Measurements from ENCODE around the gene TPRKB. TPM values are rescaled to one million over a fixed set of nuclear protein-coding genes. Genes with fewer than 3 reads are reported as not detected.
"Not testable (repeated sequence)": the region's sequence is repeated elsewhere in the genome, so short reads cannot be mapped to it uniquely, and the experiment has no call there.

TPRKB gene
- total and polyA plus RNA-seq, 3 experiments from 2014 or later = 38.4 to 69.0 (median 38.6) TPM

DNA sequence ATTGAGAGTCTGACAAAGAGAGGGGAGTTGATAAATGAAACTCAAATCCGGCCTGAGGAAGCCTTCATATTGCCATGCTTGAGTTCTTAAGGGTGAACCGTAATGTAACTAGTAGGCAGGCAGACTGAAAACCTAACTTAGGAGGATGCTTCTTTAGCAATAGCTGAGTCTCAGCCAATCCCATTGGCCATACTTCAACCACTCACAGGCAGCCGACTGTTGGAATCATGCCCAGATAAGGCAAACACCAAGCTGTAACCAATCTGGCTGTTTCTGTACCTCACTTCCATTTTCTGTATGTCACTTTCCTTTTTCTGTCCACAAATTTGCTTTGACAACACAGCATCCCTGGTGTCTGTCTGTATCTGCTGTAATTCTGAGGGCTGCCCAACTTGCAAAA is 39.5 kb downstream of the TPRKB start:
- H3K27ac ChIP-seq (ENCODE audit: low read depth, low read length) = no peak overlapping the region
- H3K9me3 ChIP-seq (ENCODE audit: low read length) = no peaks in the 10 kb centered on the region
- Mint-ChIP-seq H3K4me3 (no peak overlapping the region), H3K36me3 (no peaks in the 10 kb centered on the region), H3K27ac (no peak overlapping the region), H3K4me1 (no peaks in the 10 kb centered on the region), H3K27me3 (peaks cover 15 to 21% of the 10 kb centered on the region in 2 donors), H3K9me3 (peaks cover 0 to 1% (median 0%) of the 10 kb centered on the region in 5 donors)
- POLR2A ChIA-PET = no interaction called here
- H3K36me3 ChIP-seq (ENCODE audit: insufficient read depth, low read length) = no peaks in the 10 kb centered on the region
- H3K4me3 ChIP-seq (ENCODE audit: low read length) = no peak overlapping the region
- CTCF ChIA-PET = no interaction called here
- no peak for DNase-seq
- no peaks in the 10 kb centered on the region for H3K27me3 ChIP-seq (ENCODE audit: insufficient read depth, low read length, poor library complexity, severe bottlenecking)
- H3K4me1 ChIP-seq (ENCODE audit: insufficient read depth, low read length) = no peaks in the 10 kb centered on the region

- H3K36me3 Mint-ChIP-seq; CTCF ChIA-PET; H3K4me1 Mint-ChIP-seq; POLR2A ChIA-PET; H3K27ac ChIP-seq (ENCODE audit: low read depth, low read length); H3K27me3 ChIP-seq (ENCODE audit: insufficient read depth, low read length, poor library complexity, severe bottlenecking); H3K4me3 ChIP-seq (ENCODE audit: low read length); H3K4me3 Mint-ChIP-seq; H3K9me3 ChIP-seq (ENCODE audit: low read length); H3K9me3 Mint-ChIP-seq; H3K36me3 ChIP-seq (ENCODE audit: insufficient read depth, low read length); DNase-seq; H3K27ac Mint-ChIP-seq; H3K4me1 ChIP-seq (ENCODE audit: insufficient read depth, low read length): not testable (repeated sequence)
- H3K27me3 Mint-ChIP-seq = peaks cover 11 to 18% of the 10 kb centered on the region in 2 donors
Observed at GRCh38 chr2:73696985-73697384, 40.2 kb downstream of the TPRKB start.

- H3K36me3 Mint-ChIP-seq; H3K4me1 Mint-ChIP-seq; H3K4me3 Mint-ChIP-seq; DNase-seq; H3K27ac Mint-ChIP-seq; H3K9me3 Mint-ChIP-seq; H3K9me3 ChIP-seq (ENCODE audit: low read length); H3K36me3 ChIP-seq (ENCODE audit: insufficient read depth, low read length); CTCF ChIA-PET; H3K27me3 ChIP-seq (ENCODE audit: insufficient read depth, low read length, poor library complexity, severe bottlenecking); H3K4me3 ChIP-seq (ENCODE audit: low read length); H3K27ac ChIP-seq (ENCODE audit: low read depth, low read length); POLR2A ChIA-PET; H3K4me1 ChIP-seq (ENCODE audit: insufficient read depth, low read length): not testable (repeated sequence)
- peaks cover 9 to 16% of the 10 kb centered on the region in 2 donors for H3K27me3 Mint-ChIP-seq
Observed at GRCh38 chr2:73696521-73696920, 40.6 kb downstream of the TPRKB start.

DNA sequence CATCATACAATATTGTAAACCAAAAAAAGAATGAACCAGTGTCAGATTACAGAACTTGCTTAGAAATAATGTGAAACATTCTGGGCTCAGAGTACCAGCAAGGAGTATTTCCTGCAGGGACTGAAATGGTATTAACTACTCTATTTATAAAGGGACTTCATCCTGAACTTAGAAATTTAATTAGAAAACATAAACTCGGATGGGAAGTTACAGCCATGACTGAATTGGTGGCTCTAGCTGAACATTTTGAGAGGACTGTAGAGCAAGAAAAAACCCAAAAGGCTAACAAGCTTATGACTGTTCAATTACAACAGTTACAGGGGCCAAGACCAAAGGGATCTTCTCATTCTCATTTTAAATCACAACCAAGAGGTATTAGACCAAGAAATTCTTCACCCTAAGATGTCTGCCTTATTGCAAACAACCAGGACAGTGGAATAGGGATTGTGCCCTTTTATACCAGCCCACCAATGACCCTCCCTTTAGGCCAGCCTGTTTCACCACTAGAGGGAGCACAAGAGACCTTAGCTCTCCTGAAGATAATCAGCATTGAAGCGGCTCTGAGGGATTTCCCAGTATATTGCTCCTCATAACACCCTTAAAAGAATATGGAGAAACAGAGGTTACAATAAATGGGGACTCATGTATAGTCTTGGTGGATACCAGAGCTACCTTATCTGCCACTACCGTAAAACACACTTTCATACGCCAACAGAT is 46.6 kb downstream of the TPRKB start:
- Mint-ChIP-seq H3K9me3 (peaks cover 0 to 12% (median 7%) of the 10 kb centered on the region in 5 donors), H3K36me3 (peaks cover 0 to 11% (median 4%) of the 10 kb centered on the region in 3 donors)
- H3K4me3 ChIP-seq (ENCODE audit: low read length); DNase-seq; H3K27me3 Mint-ChIP-seq; H3K27me3 ChIP-seq (ENCODE audit: insufficient read depth, low read length, poor library complexity, severe bottlenecking); H3K4me1 ChIP-seq (ENCODE audit: insufficient read depth, low read length); H3K9me3 ChIP-seq (ENCODE audit: low read length); H3K36me3 ChIP-seq (ENCODE audit: insufficient read depth, low read length); H3K27ac Mint-ChIP-seq; POLR2A ChIA-PET; H3K4me1 Mint-ChIP-seq; H3K27ac ChIP-seq (ENCODE audit: low read depth, low read length); H3K4me3 Mint-ChIP-seq: not testable (repeated sequence)
- CTCF ChIA-PET = interaction anchor here (1.3 kb wide), 1 partner anchor 10 kb away, joined by 3 read pairs; no protein-coding TSS in a partner anchor

- CTCF ChIA-PET; H3K4me1 Mint-ChIP-seq; H3K36me3 ChIP-seq (ENCODE audit: insufficient read depth, low read length); H3K27me3 Mint-ChIP-seq; H3K27ac ChIP-seq (ENCODE audit: low read depth, low read length); H3K4me3 ChIP-seq (ENCODE audit: low read length); H3K27me3 ChIP-seq (ENCODE audit: insufficient read depth, low read length, poor library complexity, severe bottlenecking); H3K4me1 ChIP-seq (ENCODE audit: insufficient read depth, low read length); H3K4me3 Mint-ChIP-seq; POLR2A ChIA-PET; H3K27ac Mint-ChIP-seq; DNase-seq; H3K9me3 ChIP-seq (ENCODE audit: low read length): not testable (repeated sequence)
- H3K9me3 Mint-ChIP-seq = peaks cover 0 to 12% (median 7%) of the 10 kb centered on the region in 5 donors
- H3K36me3 Mint-ChIP-seq = peaks cover 0 to 11% (median 4%) of the 10 kb centered on the region in 3 donors
Observed at GRCh38 chr2:73688494-73688893, 48.7 kb downstream of the TPRKB start.

DNA sequence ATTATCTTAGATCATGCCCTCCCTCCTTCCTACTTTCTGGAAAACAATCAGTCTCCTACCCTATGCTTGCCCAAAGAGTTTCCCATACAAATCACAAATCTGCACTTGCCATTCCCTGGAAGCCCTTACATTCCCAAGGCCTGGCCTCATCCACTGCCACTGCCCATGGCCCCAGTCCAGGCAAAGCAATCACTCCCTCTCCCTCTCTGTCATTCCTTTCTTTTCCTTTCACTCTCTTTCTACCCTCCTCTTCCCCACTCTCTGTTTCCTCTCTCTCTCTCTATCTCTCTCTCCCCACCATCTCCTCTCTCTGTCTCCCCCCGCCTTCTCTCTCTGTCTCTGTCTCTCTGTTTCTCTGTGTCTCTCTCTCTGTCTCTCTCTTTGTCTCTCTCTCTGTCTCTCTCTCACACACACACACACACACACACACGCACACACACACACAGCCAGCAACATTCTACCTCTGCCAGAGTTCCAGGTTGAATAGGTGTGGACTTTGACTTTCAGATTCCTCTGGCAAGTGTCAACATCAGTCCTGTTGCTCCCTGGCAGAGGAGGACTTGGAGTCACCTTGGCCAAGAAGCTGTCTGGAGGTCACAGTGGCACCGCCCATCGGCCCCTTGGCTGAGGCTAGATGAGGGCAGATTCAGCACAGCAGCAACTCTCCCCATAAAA is 51.2 kb downstream of the TPRKB start:
- no peaks in the 10 kb centered on the region for H3K4me1 ChIP-seq (ENCODE audit: insufficient read depth, low read length)
- H3K36me3 Mint-ChIP-seq = peaks cover 0 to 11% (median 4%) of the 10 kb centered on the region in 3 donors
- no peaks in the 10 kb centered on the region for H3K9me3 ChIP-seq (ENCODE audit: low read length)
- POLR2A ChIA-PET = no interaction called here
- DNase-seq = no peak
- H3K4me3 ChIP-seq (ENCODE audit: low read length) = no peak overlapping the region
- H3K4me3 Mint-ChIP-seq = no peak overlapping the region
- H3K27ac ChIP-seq (ENCODE audit: low read depth, low read length) = no peak overlapping the region
- no peak overlapping the region for H3K27ac Mint-ChIP-seq
- CTCF ChIA-PET = no interaction called here
- peaks cover 6 to 10% of the 10 kb centered on the region in 2 donors for H3K27me3 Mint-ChIP-seq
- no peaks in the 10 kb centered on the region for H3K36me3 ChIP-seq (ENCODE audit: insufficient read depth, low read length)
- H3K9me3 Mint-ChIP-seq = peaks cover 0 to 12% (median 7%) of the 10 kb centered on the region in 5 donors
- no peaks in the 10 kb centered on the region for H3K27me3 ChIP-seq (ENCODE audit: insufficient read depth, low read length, poor library complexity, severe bottlenecking)
- H3K4me1 Mint-ChIP-seq = no peaks in the 10 kb centered on the region

DNA sequence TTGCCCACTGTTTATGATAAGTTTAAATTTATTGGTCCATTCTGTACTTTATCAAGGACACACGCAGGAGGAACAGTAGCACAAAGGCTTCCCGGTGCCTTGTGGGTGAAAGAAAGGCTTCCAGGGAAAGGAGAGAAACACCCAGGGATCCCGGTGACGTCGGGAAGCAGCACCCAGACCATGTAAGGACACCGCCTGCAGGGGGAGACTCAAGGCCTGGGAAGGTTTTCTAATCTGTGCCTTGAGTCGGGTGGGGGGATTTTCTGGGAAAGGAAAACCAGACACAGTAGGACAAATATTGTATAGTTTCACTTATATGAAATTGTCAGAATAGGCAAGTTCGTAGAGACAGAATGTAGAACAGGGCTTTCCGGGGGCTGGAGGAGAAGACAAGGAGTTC is 52.2 kb downstream of the TPRKB start:
- H3K4me3 ChIP-seq (ENCODE audit: low read length); DNase-seq; H3K9me3 ChIP-seq (ENCODE audit: low read length); CTCF ChIA-PET; H3K36me3 ChIP-seq (ENCODE audit: insufficient read depth, low read length); H3K27me3 ChIP-seq (ENCODE audit: insufficient read depth, low read length, poor library complexity, severe bottlenecking); H3K27me3 Mint-ChIP-seq; H3K27ac Mint-ChIP-seq; H3K27ac ChIP-seq (ENCODE audit: low read depth, low read length); POLR2A ChIA-PET; H3K4me1 ChIP-seq (ENCODE audit: insufficient read depth, low read length); H3K4me1 Mint-ChIP-seq; H3K4me3 Mint-ChIP-seq: not testable (repeated sequence)
- peaks cover 0 to 11% (median 4%) of the 10 kb centered on the region in 3 donors for H3K36me3 Mint-ChIP-seq
- H3K9me3 Mint-ChIP-seq = peaks cover 0 to 12% (median 7%) of the 10 kb centered on the region in 5 donors

DNA sequence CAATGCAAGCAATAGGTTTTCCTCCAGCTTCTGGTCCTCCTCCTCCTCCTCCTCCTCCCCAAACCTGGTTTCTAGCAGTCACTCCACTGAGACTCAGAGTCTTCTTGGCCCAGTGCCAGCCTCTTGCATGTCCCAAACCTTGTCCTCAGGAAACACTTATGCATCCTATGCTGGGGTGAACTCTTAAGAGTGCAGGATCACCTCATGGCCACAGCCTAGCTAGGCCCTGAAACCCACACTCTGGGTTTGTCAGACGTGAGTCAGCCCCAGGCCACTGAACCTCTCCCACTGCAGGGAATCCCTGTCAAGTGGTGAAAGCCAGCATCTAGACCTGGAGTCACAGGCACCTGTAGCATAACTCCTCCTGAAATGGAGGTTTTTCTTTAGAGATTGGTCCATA is 52.8 kb downstream of the TPRKB start:
- H3K27me3 Mint-ChIP-seq = peaks cover 6 to 14% of the 10 kb centered on the region in 2 donors
- peaks cover 0 to 10% (median 6%) of the 10 kb centered on the region in 5 donors for H3K9me3 Mint-ChIP-seq
- H3K27ac ChIP-seq (ENCODE audit: low read depth, low read length); H3K27ac Mint-ChIP-seq; DNase-seq; H3K4me1 Mint-ChIP-seq; H3K36me3 ChIP-seq (ENCODE audit: insufficient read depth, low read length); H3K4me1 ChIP-seq (ENCODE audit: insufficient read depth, low read length); POLR2A ChIA-PET; H3K9me3 ChIP-seq (ENCODE audit: low read length); H3K4me3 Mint-ChIP-seq; H3K4me3 ChIP-seq (ENCODE audit: low read length); CTCF ChIA-PET; H3K27me3 ChIP-seq (ENCODE audit: insufficient read depth, low read length, poor library complexity, severe bottlenecking): not testable (repeated sequence)
- peaks cover 0 to 11% (median 0%) of the 10 kb centered on the region in 3 donors for H3K36me3 Mint-ChIP-seq
